Activated CD8-positive, alpha-beta T cell treated with anti-CD3 and anti-CD28 coated beads for 36 hours (primary cell): Measurements from ENCODE around the gene SHPK. TPM values are rescaled to one million over a fixed set of nuclear protein-coding genes. Genes with fewer than 3 reads are reported as not detected.
"Not testable (repeated sequence)": the region's sequence is repeated elsewhere in the genome, so short reads cannot be mapped to it uniquely, and the experiment has no call there.

ENCODE experiments used
- ATAC-seq: fragments of 200-7000 bp; cut with Tn5 transposase; one replicate; pipeline ENCODE4 v1.10.0; 2021; ENCODE audit warnings: mild to moderate bottlenecking, moderate library complexity
- CTCF ChIA-PET: fragments of 350-600 bp; sonication (Branson Sonifier 250); formaldehyde crosslinking; loops from one replicate; lab custom pipeline; 2021; ENCODE audit warnings: antibody characterized with exemption; lab: Charles Lee
- POLR2A ChIA-PET: fragments of 350-600 bp; sonication (Branson Sonifier 250); formaldehyde crosslinking; loops from one replicate; lab custom pipeline; 2021; ENCODE audit warnings: antibody characterized with exemption; lab: Charles Lee
- DNase-seq: peaks from one replicate; pipeline ENCODE4 v3.0.0-alpha.2; 2020
- H3K27ac Mint-ChIP-seq: one replicate; pipeline ENCODE4 v1.8.0; 2021; ENCODE audit warnings: mild to moderate bottlenecking, mixed read lengths
- H3K27me3 Mint-ChIP-seq: one replicate; pipeline ENCODE4 v1.8.0; 2021; ENCODE audit warnings: mixed read lengths
- H3K36me3 Mint-ChIP-seq: one replicate; pipeline ENCODE4 v1.8.0; 2021; ENCODE audit warnings: low read depth, mixed read lengths
- H3K4me1 Mint-ChIP-seq: one replicate; pipeline ENCODE4 v1.8.0; 2021; ENCODE audit warnings: low read depth, mixed read lengths
- H3K4me3 Mint-ChIP-seq: one replicate; pipeline ENCODE4 v1.8.0; 2021; ENCODE audit warnings: mild to moderate bottlenecking, moderate library complexity, mixed read lengths
- H3K9me3 Mint-ChIP-seq: one replicate; pipeline ENCODE4 v1.8.0; 2021; ENCODE audit warnings: mixed read lengths
- intact Hi-C: fragments of 100-400 bp; cut with micrococcal nuclease; formaldehyde crosslinking; loops from one replicate; pipeline ENCODE4 v1.10.0; 2022
- total RNA-seq, 2 experiments: library from RNA; stranded (reverse); gene quantifications; one replicate each; pipeline ENCODE4 v1.2.3, GENCODE V29; 2021
- TF ChIP-seq, protein P1 (sequence below): fragments of 200-600 bp; IDR thresholded peaks from one replicate; pipeline ENCODE4 v1.8.0; 2022; ENCODE audit warnings: antibody characterized with exemption, mild to moderate bottlenecking

The SHPK gene
- total RNA-seq, 2 experiments from 2014 or later: 10.0 TPM

DNA sequence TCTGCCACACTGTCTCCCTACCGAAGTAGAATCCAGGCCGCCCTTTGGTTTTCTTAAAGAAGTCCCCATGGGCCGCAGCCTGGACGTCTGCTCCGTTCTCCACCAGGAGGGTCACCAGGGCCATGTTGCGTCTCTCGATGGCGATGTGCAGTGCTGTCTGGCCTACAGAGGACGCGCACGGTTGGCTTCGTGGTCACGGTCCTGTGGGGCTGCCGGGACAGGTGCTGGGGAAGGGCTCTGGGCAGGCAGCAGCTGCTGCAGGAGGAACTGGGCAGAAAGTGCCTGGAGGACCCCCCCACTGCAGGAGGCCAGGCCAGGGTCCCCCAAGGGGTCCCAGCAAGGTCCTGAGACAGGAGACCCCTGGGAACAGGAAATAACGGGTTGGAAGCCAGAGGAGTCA is 45.8 kb downstream of the SHPK start:
- H3K27me3 Mint-ChIP-seq: no peaks in the 10 kb centered on the region
- DNase-seq (no peak), ATAC-seq (no peak)
- H3K27ac Mint-ChIP-seq: no peak overlapping the region
- H3K9me3 Mint-ChIP-seq: no peaks in the 10 kb centered on the region
- intact Hi-C loops: no loop called here
- ChIA-PET CTCF (no interaction called here), POLR2A (no interaction called here)
- H3K4me3 Mint-ChIP-seq: no peak overlapping the region
- peaks cover 5% of the 10 kb centered on the region for H3K36me3 Mint-ChIP-seq
- TF ChIP-seq, protein P1, sequence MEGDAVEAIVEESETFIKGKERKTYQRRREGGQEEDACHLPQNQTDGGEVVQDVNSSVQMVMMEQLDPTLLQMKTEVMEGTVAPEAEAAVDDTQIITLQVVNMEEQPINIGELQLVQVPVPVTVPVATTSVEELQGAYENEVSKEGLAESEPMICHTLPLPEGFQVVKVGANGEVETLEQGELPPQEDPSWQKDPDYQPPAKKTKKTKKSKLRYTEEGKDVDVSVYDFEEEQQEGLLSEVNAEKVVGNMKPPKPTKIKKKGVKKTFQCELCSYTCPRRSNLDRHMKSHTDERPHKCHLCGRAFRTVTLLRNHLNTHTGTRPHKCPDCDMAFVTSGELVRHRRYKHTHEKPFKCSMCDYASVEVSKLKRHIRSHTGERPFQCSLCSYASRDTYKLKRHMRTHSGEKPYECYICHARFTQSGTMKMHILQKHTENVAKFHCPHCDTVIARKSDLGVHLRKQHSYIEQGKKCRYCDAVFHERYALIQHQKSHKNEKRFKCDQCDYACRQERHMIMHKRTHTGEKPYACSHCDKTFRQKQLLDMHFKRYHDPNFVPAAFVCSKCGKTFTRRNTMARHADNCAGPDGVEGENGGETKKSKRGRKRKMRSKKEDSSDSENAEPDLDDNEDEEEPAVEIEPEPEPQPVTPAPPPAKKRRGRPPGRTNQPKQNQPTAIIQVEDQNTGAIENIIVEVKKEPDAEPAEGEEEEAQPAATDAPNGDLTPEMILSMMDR: no peak
- H3K4me1 Mint-ChIP-seq: no peaks in the 10 kb centered on the region

DNA sequence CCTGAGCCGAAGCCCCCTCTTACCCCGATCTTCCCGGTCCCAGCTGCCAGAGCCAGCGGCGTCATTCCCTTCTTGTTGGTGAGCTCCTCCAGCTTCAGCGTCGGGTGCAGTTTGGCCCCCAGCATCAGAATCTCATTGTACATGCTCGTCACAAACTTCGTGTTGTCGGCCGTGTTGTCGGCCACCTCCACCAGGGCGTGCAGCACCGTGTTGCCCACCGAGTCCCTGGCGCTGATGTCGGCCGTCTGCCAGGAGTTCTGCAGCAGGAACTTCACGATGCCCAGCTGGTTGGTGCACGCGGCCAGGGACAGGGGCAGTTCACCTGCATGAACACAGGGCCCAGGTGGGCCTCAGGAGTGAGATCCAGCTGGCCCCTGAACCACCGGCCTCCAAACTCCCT is 46.3 kb downstream of the SHPK start:
- H3K36me3 Mint-ChIP-seq: peaks cover 5% of the 10 kb centered on the region
- H3K4me3 Mint-ChIP-seq: no peak overlapping the region
- H3K27me3 Mint-ChIP-seq: no peaks in the 10 kb centered on the region
- ChIA-PET CTCF (no interaction called here), POLR2A (no interaction called here)
- H3K4me1 Mint-ChIP-seq: no peaks in the 10 kb centered on the region
- no peak for ATAC-seq
- TF ChIP-seq, protein P1: no peak
- no peak for DNase-seq
- H3K9me3 Mint-ChIP-seq: no peaks in the 10 kb centered on the region
- intact Hi-C loops: no loop called here
- no peak overlapping the region for H3K27ac Mint-ChIP-seq

DNA sequence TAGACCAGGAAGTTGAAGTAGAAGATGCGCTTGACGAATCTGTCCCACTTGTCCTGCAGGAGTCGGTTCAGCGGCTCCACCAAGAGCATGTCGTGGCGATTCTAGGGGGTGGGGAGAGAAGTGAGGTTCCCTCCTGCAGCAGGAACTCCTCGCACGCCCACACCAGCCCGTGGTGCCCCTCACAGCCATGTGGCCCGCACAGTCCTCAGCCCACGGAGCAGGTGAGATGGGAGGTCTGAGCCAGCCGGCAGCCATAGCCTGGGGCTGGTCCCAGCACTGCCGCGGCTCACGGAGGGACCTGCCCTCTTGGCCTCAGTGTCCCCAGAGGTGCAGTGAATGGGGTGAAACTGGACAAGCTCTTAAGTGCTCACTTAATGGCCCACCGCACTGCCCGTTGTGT is 50.2 kb downstream of the SHPK start:
- TF ChIP-seq, protein P1: no peak
- H3K4me3 Mint-ChIP-seq: no peak overlapping the region
- no peaks in the 10 kb centered on the region for H3K4me1 Mint-ChIP-seq
- ATAC-seq: no peak
- H3K36me3 Mint-ChIP-seq: peaks cover 5% of the 10 kb centered on the region
- POLR2A ChIA-PET: no interaction called here
- no peaks in the 10 kb centered on the region for H3K27me3 Mint-ChIP-seq
- H3K9me3 Mint-ChIP-seq: no peaks in the 10 kb centered on the region
- CTCF ChIA-PET: no interaction called here
- H3K27ac Mint-ChIP-seq: no peak overlapping the region
- intact Hi-C loops: no loop called here
- no peak for DNase-seq

DNA sequence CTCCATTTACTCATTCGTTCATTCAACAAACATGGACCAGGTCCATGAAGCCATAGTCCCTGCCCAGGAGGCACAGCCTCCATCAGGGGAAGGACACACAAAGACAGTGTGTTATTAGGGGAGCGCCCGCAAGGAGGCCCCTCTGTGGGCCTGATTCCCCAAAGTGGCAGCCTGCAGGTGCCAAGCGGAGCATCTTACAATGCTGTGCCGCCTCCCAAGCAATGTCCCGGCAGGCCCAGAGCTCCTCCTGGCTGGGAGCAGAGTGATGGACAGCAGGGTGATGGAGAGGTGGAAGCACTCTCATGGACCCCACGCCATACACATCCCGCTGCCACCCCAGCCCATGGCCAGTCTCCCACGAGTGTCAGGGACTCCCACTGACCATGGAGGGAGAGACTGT is 52.6 kb downstream of the SHPK start:
- Mint-ChIP-seq H3K27me3 (no peaks in the 10 kb centered on the region), H3K36me3 (peaks cover 3% of the 10 kb centered on the region), H3K27ac (no peak overlapping the region), H3K4me1 (no peaks in the 10 kb centered on the region), H3K9me3 (peaks cover 2% of the 10 kb centered on the region), H3K4me3 (no peak overlapping the region)
- no peak for DNase-seq
- TF ChIP-seq, protein P1: no peak
- no peak for ATAC-seq
- intact Hi-C loops: no loop called here
- POLR2A ChIA-PET: interaction anchor here (0.6 kb wide), 1 partner anchor 375 kb away, joined by 6 read pairs; no protein-coding TSS in a partner anchor
- CTCF ChIA-PET: no interaction called here

DNA sequence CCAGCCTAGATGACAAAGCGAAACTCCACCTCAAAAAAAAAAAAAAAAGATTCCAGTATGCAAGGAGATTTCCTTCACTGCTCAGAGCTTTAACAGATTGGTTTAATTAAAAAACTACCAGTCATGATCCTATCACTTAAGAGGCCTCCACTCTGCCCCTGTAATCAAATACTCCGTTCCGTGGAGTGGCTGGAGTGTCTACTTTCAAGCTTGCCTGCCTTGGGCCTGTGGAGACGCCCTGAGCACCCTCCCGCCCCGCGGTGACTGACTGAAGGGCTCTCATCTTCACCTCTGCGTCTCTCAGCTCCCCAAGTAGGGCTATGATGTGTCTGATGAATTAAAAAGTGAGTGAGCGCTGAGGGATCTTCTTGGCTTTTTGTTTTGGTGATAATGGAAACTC is 53.1 kb downstream of the SHPK start:
- intact Hi-C loops: no loop called here
- TF ChIP-seq, protein P1: no peak
- ChIA-PET POLR2A (interaction anchor here (0.6 kb wide), 1 partner anchor 374 kb away, joined by 6 read pairs; no protein-coding TSS in a partner anchor), CTCF (no interaction called here)
- no peaks in the 10 kb centered on the region for H3K27me3 Mint-ChIP-seq
- H3K4me1 Mint-ChIP-seq: no peaks in the 10 kb centered on the region
- no peak for DNase-seq
- ATAC-seq: no peak
- H3K9me3 Mint-ChIP-seq: peaks cover 2% of the 10 kb centered on the region
- no peak overlapping the region for H3K4me3 Mint-ChIP-seq
- peaks cover 3% of the 10 kb centered on the region for H3K36me3 Mint-ChIP-seq
- H3K27ac Mint-ChIP-seq: no peak overlapping the region

DNA sequence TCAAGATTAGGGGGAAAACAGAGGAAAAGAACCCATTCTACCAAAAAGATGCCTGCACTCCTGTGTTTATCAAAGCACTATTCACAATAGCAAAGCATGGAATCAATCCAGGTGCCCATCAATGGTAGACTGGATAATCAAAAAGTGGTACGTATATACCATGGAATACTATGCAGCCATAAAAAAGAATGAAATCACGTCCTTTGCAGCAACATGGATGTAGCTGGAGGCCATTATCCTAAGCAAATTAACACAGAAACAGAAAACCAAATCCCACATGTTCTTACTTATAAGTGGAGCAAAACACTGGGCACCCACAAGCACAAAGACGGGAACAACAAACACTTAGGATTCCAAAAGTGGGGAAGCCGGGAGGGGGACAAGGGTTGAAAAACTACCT is 57.4 kb downstream of the SHPK start:
- DNase-seq, ATAC-seq, H3K27me3 Mint-ChIP-seq, H3K9me3 Mint-ChIP-seq, CTCF ChIA-PET, intact Hi-C loops, H3K27ac Mint-ChIP-seq, H3K36me3 Mint-ChIP-seq, H3K4me1 Mint-ChIP-seq, POLR2A ChIA-PET, H3K4me3 Mint-ChIP-seq: not testable (repeated sequence)
